A549 (cell line): ENCODE data around the gene LRFN2.

Experiments
- CBX2 ChIP-seq: fragments of 200-600 bp; sonication (generic); IDR thresholded peaks from 2 replicates; pipeline ENCODE4 v1.6.1; 2016; ENCODE audit warnings: low read depth, mild to moderate bottlenecking, borderline replicate concordance
- CEBPB ChIP-seq, 2 experiments: fragments of >200 bp in 1 of 2; sonication (Bioruptor Twin) in 1 of 2; formaldehyde crosslinking in 1 of 2; IDR thresholded peaks; 2 replicates each; pipeline ENCODE4 v1.6.1; 2012 to 2016
- CTCF ChIP-seq: fragments of >200 bp; sonication (Bioruptor Twin); formaldehyde crosslinking; IDR thresholded peaks from 3 replicates; pipeline ENCODE4 v1.5.1; 2016
- EP300 ChIP-seq, 2 experiments: fragments of >200 bp; sonication (Bioruptor Twin); formaldehyde crosslinking; IDR thresholded peaks; 2 replicates in 1 of 2; 3 replicates in 1 of 2; pipeline ENCODE4 v1.6.1; 2016 to 2017
- ESRRA ChIP-seq: fragments of 150-350 bp; IDR thresholded peaks from 2 replicates; pipeline ENCODE4 v1.6.1; 2014; ENCODE audit warnings: mild to moderate bottlenecking, low read length, borderline replicate concordance
- HDAC2 ChIP-seq: fragments of 200-600 bp; sonication (generic); IDR thresholded peaks from 2 replicates; pipeline ENCODE4 v1.6.1; 2016
- JUN ChIP-seq, 2 experiments: fragments of >200 bp; sonication (Bioruptor Twin); formaldehyde crosslinking; IDR thresholded peaks; 2 replicates in 1 of 2; 3 replicates in 1 of 2; pipeline ENCODE4 v1.6.1; 2016 to 2017
- JUNB ChIP-seq: fragments of >200 bp; sonication (Bioruptor Twin); formaldehyde crosslinking; IDR thresholded peaks from 2 replicates; pipeline ENCODE4 v1.6.1; 2016
- MAFK ChIP-seq: fragments of 450-650 bp; IDR thresholded peaks from 2 replicates; pipeline ENCODE4 v1.6.1; 2014; ENCODE audit not compliant: partially characterized antibody
- POLR2A ChIP-seq: IDR thresholded peaks from 2 replicates; pipeline ENCODE4 v1.6.1; 2012; ENCODE audit warnings: mild to moderate bottlenecking, low read length
- RCOR1 ChIP-seq: fragments of 150-350 bp; IDR thresholded peaks from 2 replicates; pipeline ENCODE4 v1.6.1; 2014; ENCODE audit warnings: antibody characterized with exemption, low read length, low read depth
- RFX5 ChIP-seq: fragments of 450-650 bp; IDR thresholded peaks from 2 replicates; pipeline ENCODE4 v1.7.1; 2014; ENCODE audit warnings: antibody characterized with exemption, mild to moderate bottlenecking, moderate library complexity
- USF2 ChIP-seq: fragments of 450-650 bp; IDR thresholded peaks from 2 replicates; pipeline ENCODE4 v1.6.1; 2014; ENCODE audit warnings: antibody characterized with exemption
- TF ChIP-seq, protein P1 (sequence below): fragments of 150-350 bp; IDR thresholded peaks from 2 replicates; pipeline ENCODE4 v1.6.1; 2014; ENCODE audit warnings: low read depth, mild to moderate bottlenecking, low read length

DNA sequence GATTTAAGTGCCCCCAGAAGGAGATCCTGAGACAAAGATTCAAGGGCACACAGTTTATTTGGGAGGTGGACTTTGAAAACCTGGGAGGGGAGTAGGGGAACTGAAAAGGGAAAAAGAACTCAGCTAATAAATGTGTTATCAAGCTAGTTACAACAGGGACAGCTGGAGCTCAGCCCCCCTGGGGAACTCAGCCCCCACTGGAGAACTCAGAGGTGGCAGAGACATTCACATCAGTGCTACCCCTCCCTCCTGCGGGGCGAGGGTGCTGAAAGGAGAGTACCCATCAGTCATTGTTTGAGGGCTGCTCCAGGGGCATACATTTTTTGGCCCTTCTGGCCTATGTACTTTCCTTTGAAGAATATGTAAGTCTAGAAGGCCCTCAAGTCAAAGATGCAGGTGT lies 101.4 kb downstream of the LRFN2 start:
- TF ChIP-seq CEBPB (IDR thresholded peaks at IDR 0.05) (no peak), JUNB (no peak), CTCF (no peak), JUN (IDR thresholded peaks at IDR 0.05) (no peak), EP300 (IDR thresholded peaks at IDR 0.05) (no peak), RFX5 (no peak), RCOR1 (no peak), USF2 (no peak), ESRRA (no peak), POLR2A (no peak), HDAC2 (no peak), CBX2 (no peak), MAFK (no peak)
- TF ChIP-seq, protein P1, sequence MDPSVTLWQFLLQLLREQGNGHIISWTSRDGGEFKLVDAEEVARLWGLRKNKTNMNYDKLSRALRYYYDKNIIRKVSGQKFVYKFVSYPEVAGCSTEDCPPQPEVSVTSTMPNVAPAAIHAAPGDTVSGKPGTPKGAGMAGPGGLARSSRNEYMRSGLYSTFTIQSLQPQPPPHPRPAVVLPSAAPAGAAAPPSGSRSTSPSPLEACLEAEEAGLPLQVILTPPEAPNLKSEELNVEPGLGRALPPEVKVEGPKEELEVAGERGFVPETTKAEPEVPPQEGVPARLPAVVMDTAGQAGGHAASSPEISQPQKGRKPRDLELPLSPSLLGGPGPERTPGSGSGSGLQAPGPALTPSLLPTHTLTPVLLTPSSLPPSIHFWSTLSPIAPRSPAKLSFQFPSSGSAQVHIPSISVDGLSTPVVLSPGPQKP, result no peak
